CD4-positive, alpha-beta T cell treated with Interleukin-6 for 4 hours (primary cell): ENCODE measurements around the gene ACOT13.
"Not testable (repeated sequence)": the region's sequence is repeated elsewhere in the genome, so short reads cannot be mapped to it uniquely, and the experiment has no call there.

ENCODE experiments used
- DNase-seq: peaks from one replicate; pipeline ENCODE4 v3.0.0-alpha.2; 2020; ENCODE audit warnings: mixed read lengths

Gene ACOT13

GRCh38 chr6:24692848-24693592, 26.1 kb downstream of the ACOT13 start:
- no peak for DNase-seq

DNA sequence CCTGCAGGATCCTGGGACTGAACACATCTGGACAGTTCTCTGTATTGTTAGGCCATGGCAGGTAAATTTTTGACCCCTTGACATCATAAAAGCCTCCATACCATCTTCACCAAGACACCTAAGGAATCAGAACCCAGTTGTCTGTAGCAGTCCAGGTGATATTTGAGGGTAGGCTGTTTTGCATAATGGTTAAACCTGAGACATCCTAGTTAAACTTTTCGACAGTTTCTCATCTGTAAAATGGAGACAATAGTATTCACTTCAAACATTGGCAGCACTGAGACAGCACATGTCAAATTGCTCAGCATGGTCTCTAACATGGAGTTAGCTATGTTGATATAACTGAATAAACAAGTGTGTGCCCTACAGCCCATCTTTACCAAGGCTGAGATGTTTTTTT, 27.3 kb downstream of the ACOT13 start:
- DNase-seq: no peak

DNA sequence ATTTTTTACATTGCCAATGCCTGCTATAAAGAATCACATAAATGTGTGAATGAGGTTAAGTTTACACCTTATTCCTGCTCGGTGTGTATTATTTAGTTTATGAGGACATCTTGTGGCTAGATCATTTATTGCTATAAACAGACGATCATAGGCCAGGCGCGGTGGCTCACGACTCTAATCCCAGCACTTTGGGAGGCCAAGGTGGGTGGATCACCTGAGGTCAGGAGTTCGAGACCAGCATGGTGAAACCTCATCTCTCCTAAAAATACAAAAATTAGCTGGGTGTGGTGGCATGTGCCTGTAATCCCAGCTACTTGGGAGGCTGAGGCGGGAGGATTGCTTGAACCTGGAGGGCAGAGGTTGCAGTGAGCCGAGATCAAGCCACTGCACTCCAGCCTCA, 28.8 kb downstream of the ACOT13 start:
- peak; percentile 35 for DNase-seq

DNA sequence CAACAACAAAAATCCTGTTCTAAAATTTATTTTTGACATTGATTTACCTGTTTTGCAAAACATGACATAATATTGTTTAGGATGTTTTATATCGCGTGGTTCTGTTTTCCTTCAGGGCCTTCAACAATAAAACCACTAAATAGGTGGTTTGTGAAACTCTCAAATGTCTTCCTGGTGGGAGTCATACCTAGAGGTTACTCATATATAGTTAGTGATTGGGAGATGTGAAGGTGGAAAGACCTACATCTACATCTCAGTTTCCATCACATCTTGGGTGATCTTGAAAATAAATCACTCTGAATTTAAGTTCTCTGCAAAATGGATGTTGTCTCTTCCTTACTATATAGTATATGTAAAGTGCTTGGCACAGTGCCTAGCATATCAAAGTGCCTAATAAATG, 29.2 kb downstream of the ACOT13 start:
- DNase-seq: no peak

DNA sequence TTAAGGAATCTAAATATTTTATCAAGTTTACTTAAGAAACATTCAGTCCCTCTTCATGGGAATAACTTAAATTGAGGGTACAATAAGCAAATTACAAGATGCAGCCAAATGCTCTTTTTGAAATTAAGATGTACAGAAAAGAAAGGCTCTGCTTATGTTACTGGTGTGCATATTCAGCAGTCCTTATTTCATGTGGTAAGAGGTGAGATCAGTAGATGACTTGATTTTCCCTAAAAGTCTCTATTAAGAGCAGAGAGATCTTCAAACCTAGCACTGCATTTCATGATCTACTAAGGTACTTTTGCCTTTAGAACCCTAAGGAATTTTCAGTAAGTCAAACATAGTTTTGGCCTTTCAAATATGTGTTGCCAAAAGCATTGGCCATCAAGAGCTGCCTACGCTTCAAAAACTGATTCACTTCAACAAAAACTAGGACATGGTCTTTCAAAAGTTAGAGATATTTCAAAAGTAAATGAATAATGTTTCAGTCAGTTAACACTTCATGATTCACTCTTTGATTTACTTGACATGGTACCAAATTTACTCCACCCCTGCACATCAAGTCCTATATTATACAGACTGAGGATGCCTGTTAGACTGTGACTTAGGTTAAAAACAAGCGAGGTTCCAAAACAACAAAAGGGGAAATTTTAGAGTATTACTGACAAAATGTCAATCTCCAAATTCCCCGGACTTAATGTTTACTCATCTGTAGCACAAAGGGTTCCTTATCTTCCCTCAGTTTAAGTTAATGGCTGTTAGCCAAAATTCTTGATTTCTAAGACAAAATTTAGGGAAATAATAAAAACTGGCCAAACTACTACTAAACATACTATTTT, 32.9 kb downstream of the ACOT13 start:
- no peak for DNase-seq

DNA sequence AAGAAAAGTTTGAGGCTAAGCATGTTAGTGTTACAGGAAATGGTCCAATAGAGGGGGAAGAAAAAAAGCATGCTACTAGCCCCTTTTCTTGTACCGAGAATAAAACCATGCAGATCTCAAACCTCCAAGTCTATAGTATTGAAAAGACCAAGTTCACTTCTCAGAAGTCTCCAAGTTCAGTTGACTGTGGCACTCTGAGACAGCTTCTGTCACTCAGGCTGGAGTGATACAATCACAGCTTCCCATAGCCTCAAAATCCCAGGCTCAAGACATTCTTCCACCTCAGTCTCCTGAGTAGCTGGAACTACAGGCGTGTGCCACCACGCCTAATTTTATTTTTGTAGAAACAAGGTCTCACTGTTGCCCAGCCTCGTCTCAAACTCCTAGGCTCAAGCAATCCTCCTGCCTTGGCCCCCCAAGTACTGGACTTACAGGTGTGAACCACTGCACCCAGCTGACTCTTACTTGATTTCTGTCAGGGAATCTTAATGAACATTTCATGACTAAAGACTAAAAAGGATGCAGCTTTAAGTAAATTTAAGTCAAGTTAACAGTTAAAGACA, 35.9 kb downstream of the ACOT13 start:
- no peak for DNase-seq

- no peak for DNase-seq
These were observed 37.6 kb downstream of the ACOT13 start for GRCh38 chr6:24704468-24704867.

DNA sequence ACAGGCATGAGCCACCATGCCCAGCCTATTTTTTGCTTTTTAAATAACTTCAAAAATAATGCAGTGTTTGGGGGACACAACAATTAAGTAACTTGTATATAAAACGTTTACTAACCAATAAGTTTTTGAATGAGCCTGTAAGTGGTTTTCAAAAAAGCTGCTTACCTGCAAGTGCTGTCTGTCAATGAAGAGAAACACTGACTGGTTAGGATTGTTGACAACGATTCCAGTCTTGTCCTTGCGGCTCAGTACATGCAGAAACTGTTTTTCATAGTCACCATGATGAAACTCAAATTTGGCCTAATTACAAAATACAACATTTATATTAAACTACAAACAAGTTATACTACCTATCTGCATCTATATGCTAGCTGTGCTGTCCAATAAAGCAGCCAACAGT, 41.7 kb downstream of the ACOT13 start:
- DNase-seq: no peak

GRCh38 chr6:24709014-24709711, 42.3 kb downstream of the ACOT13 start:
- no peak for DNase-seq

DNA sequence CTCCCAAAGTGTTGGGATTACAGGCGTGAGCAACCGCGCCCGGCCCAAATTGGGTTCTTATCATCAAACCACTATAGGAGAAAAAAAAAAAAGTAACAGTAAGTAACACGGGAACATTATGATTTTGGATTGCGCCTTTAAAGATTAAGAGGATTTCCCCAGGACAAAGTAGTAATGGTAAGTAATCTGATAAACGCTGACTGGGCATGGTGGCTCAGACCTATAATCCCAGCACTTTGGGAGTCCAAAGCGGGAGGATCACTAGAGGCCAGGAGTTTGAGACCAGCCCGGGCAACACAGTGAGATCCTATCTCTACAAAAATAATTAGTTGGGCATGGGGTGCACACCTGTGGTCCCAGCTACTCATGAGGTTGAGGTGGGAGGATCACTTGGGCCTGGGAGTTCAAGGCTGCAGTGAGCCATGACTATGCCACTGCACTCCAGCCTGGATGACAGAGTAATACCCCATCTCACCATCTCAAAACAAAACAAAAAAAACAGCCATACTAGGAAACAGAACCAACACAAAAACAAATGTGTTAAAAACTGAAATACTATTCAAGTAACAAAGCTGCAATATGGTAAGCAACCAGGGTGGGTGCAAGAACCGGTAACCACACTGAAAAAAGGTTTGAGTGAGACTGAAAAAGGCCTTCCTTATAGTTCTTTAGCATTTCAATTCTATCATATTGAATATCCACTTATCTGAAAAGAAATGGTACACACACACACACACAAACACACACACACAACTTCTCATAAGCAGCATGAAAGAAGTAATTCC, 43.8 kb downstream of the ACOT13 start:
- DNase-seq: no peak

DNA sequence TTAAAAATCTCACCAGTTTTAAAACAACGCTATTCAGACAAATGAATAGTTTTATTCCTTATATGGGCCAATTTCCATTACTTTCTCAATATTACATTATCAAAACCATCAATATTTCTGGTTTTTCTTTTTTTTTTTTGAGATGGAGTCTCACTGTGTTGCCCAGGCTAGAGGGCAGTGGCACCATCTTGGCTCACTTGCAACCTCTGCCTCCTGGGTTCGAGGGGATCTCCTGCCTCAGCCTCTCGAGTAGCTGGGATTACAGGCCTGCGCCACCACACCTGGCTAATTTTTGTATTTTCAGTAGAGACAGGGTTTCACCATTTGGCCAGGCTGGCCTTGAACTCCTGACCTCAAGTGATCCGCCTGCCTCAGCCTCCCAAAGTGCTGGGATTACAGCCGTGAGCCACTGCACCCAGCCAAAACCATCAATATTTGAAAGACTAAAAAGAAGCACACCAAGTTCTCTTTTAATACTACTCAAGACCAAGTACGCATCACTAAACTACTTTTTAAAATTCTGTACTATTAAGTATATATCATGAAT, 49.8 kb downstream of the ACOT13 start:
- DNase-seq: not testable (repeated sequence)

- no peak for DNase-seq
These were observed 51.7 kb downstream of the ACOT13 start for GRCh38 chr6:24718449-24719124.

- DNase-seq: peak; percentile 44
These were observed 52.5 kb downstream of the ACOT13 start, which contains the start of gene C6orf62 for GRCh38 chr6:24719125-24719971. Gene C6orf62 (minus strand): TSS chr6:24719154. CDS start chr6:24718668, 486 bp downstream.

DNA sequence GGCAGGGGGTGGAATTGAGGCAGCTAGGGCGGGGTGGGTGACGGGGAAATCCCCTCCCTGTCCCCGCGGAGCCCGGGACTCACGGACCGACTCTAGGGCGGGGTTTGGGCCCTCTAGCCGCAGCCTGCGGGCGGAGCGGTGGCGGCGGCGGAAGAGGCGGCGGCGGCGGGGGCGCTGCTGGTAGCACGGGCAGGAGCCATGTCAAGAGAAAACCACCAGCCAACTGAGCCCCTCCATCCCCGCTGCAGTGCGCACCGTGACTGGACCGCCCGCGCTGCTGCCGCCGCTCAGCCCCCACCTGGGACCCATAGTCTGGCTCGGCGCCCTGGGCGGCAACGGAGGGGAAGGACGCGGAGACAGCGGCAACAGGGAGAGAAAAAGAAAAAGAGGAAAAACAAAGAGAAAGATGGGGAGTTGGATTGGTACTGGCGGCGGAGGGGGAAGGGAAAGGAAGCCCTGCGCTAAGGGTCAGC, 53.3 kb downstream of the ACOT13 start:
- peak; percentile 83 for DNase-seq

GRCh38 chr6:24720604-24721460, 54.0 kb downstream of the ACOT13 start:
- DNase-seq: peak; percentile 100

DNA sequence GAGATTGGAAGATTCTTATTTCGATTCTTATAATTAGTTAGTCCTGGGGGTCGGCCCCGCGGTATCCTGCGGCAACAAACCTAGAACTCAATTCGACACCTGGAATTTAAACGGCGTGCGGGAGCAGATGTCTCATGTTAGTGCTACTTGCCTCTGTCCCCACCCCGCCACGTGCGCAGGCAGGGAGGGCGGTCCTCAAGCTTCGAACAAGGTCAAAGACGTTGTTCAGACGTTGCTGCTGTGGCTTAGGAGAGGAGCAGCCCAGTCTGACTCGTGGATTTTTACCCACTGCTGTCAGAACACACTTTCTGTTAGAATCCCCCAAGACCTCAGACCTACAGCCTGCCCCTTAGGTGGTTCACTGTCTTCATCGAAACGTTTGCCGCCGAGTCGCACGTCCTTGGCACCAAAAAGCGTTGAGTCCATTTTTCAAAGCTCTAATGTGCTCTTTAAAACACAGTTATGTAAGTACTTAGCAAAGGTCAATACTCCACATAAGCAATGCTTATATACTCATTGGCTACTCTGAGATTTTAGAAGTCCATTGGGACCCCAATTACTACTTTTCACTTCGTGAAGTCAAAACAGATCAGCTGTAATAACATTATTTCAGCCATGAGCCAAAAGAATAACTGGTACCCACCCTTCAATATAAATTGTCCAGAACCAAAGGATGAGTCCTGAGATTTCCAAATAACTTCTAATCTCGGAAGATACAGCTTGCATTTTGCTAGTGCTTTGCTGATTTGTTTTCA, 54.8 kb downstream of the ACOT13 start:
- DNase-seq: peak; percentile 86

GRCh38 chr6:24723270-24723669, 56.4 kb downstream of the ACOT13 start:
- DNase-seq: no peak

- DNase-seq: not testable (repeated sequence)
These were observed 63.8 kb downstream of the ACOT13 start for GRCh38 chr6:24730653-24731052.
